Measurements from ENCODE around the gene STPG3.

Gene STPG3

DNA sequence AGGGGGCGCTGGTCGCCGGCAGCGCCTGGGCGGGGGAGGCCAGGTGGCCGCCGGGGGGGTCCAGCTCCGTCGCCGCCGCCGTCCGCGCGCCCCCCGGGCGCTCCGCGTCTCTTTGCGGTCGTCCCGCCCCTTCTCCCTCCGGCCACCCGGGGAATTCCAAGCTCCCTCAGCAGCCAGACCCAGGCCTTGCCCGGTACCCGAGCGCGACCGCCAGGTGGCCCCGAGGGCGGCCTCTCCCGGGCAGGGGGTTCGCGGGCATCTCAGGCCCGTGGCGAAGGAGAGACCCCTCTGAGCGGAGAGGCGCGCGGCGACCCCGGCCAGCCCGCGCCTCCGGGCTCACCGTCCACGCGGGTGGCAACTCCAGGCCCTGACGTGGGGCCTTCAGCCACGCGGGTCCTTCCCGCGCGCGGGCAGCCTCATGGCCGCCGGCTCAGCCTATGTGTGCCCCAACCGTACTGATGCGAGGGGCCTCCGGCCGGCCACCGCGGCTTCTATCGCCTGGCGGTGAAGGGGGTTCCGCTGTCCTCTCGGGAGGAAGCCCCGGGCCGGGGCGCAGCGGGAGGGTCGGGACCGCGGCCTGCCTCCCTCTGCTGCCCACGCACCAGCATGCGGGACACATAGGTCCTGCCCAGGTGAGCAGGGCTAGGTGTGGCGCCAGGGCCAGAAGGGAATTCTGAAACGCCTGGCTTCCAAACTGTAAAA lies 51.5 kb downstream of the STPG3 start:
- DNase-seq (ENCODE audit: low spot score), result no peak

Data from pons (tissue), 1 donor.